Sigmoid colon (tissue), 7 donors: Measurements from ENCODE around the gene UQCC2. TPM values are rescaled to one million over a fixed set of nuclear protein-coding genes. Genes with fewer than 3 reads are reported as not detected.

Experiments
- DNase-seq: peaks from one replicate; pipeline ENCODE4 v3.0.0-alpha.2; 2019
- H3K27ac ChIP-seq, 4 donors: fragments of 200-600 bp; sonication (generic); one replicate each; pipeline ENCODE4 v1.5.1; 2016 to 2019; ENCODE audit warnings: mild to moderate bottlenecking in 1 of 4
- H3K27me3 ChIP-seq, 3 donors: fragments of 200-600 bp; sonication (generic); one replicate each; pipeline ENCODE4 v1.5.1; 2019; ENCODE audit warnings: mild to moderate bottlenecking in 1 of 3
- H3K36me3 ChIP-seq, 4 donors: fragments of 200-600 bp; sonication (generic); one replicate each; pipeline ENCODE4 v1.5.1; 2016 to 2019
- H3K4me1 ChIP-seq, 4 donors: fragments of 200-600 bp; sonication (generic); one replicate each; pipeline ENCODE4 v1.5.1; 2017 to 2019
- H3K4me3 ChIP-seq, 4 donors: fragments of 200-600 bp; sonication (generic); one replicate each; pipeline ENCODE4 v1.5.1; 2017 to 2019; ENCODE audit warnings: mild to moderate bottlenecking in 2 of 4, moderate library complexity in 1 of 4
- H3K9me3 ChIP-seq, 4 donors: fragments of 200-600 bp in 3 of 4; sonication (generic) in 3 of 4; one replicate each; pipeline versions ENCODE4 v1.5.1 to v1.6.1; 2013 to 2019
- EP300 ChIP-seq, 4 donors: sonication (generic); formaldehyde crosslinking; IDR thresholded peaks; one replicate each; pipeline ENCODE4 v1.6.1; 2017; ENCODE audit warnings: antibody characterized with exemption in 4 of 4
- POLR2A ChIP-seq, 2 donors: fragments of 450-650 bp; IDR thresholded peaks; one replicate each; pipeline ENCODE4 v1.6.1; 2016; ENCODE audit warnings: antibody characterized with exemption in 2 of 2, mild to moderate bottlenecking in 2 of 2, moderate library complexity in 2 of 2
- POLR2AphosphoS5 ChIP-seq, 4 donors: sonication (generic); formaldehyde crosslinking; IDR thresholded peaks; one replicate each; pipeline ENCODE4 v1.6.1; 2017; ENCODE audit warnings: antibody characterized with exemption in 4 of 4
- WGBS, 2 donors: extraction: QIAGEN DNeasy Blood & Tissue Kit; methylation state at CpG; one replicate each; pipeline ENCODE4 v1.1.7; 2013; 5-methylcytosine and 5-hydroxymethylcytosine counted together
- intact Hi-C: fragments of 100-400 bp; cut with DNase I; formaldehyde crosslinking; loops from one replicate; pipeline ENCODE4 v1.15.1; 2023
- polyA plus RNA-seq, 3 donors: library from polyadenylated mRNA; stranded (reverse); fragments of 200-250 nt; gene quantifications; one replicate each; pipeline ENCODE4 v1.2.3, GENCODE V29; 2013
- total RNA-seq, 4 donors: library from RNA; depleted of rRNA; stranded (reverse); fragments of >200 nt; gene quantifications; one replicate each; pipeline ENCODE4 v1.1.0, GENCODE V29; 2016
- TF ChIP-seq, protein P1 (sequence below), 4 experiments: fragments of 450-650 bp in 3 of 4; fragments of 200-600 bp in 1 of 4; IDR thresholded peaks; one replicate each; pipeline ENCODE4 v1.5.1; 2016 to 2019; ENCODE audit warnings: antibody characterized with exemption in 4 of 4, mild to moderate bottlenecking in 3 of 4, moderate library complexity in 2 of 4
- donor health status: healthy with polysubstance abuse.
- donor health status: Bipolar disorder and iron deficiency.
- donor health status: healthy.

UQCC2 gene
- total and polyA plus RNA-seq, 7 donors = 9.5 to 90.9 (median 34.9) TPM

DNA sequence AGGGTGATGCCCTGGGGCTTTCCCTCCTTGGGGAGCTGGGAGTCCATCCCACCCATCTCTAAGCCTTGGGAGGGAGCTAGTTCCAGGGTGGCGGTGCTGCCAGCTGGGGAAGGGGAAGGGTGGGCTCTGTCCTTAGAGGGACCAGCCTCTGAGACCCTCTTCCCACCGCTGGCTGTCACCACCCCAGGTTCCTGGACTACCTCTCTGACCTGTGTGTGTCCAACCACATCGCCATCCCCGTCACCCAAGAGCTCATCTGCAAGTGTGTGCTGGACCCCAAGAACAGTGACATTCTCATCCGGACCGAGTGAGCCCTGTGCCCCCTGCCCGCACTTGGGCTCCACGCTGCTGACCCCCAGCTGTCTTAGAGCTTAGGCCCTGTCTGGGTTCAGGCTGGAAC, 43.2 kb downstream of the UQCC2 start:
- peaks cover 0 to 5% (median 0%) of the 10 kb centered on the region in 4 donors for H3K36me3 ChIP-seq
- WGBS, 2 donors = 95 to 97% methylated on average over 8 of the region's 8 CpGs

GRCh38 chr6:33667776-33668175, 43.7 kb downstream of the UQCC2 start:
- Histone ChIP-seq H3K27me3 (peaks cover 0 to 5% (median 0%) of the 10 kb centered on the region in 3 donors), H3K27ac (no peak overlapping the region), H3K36me3 (peaks cover 0 to 5% (median 0%) of the 10 kb centered on the region in 4 donors), H3K9me3 (no peaks in the 10 kb centered on the region), H3K4me3 (no peak overlapping the region), H3K4me1 (no peaks in the 10 kb centered on the region)
- intact Hi-C loops = no loop called here
- DNase-seq = no peak
- 97% methylated on average over 11 of the region's 11 CpGs for WGBS, 2 donors
- TF ChIP-seq, protein P1, sequence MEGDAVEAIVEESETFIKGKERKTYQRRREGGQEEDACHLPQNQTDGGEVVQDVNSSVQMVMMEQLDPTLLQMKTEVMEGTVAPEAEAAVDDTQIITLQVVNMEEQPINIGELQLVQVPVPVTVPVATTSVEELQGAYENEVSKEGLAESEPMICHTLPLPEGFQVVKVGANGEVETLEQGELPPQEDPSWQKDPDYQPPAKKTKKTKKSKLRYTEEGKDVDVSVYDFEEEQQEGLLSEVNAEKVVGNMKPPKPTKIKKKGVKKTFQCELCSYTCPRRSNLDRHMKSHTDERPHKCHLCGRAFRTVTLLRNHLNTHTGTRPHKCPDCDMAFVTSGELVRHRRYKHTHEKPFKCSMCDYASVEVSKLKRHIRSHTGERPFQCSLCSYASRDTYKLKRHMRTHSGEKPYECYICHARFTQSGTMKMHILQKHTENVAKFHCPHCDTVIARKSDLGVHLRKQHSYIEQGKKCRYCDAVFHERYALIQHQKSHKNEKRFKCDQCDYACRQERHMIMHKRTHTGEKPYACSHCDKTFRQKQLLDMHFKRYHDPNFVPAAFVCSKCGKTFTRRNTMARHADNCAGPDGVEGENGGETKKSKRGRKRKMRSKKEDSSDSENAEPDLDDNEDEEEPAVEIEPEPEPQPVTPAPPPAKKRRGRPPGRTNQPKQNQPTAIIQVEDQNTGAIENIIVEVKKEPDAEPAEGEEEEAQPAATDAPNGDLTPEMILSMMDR (IDR thresholded peaks at IDR 0.05) = no peak
- no peak for TF ChIP-seq EP300 (IDR thresholded peaks at IDR 0.05)
- TF ChIP-seq POLR2A (IDR thresholded peaks at IDR 0.05) = no peak

More for the DNA sequence above, 43.2 kb downstream of the UQCC2 start:
- Histone ChIP-seq H3K27me3 (peaks cover 0 to 5% (median 0%) of the 10 kb centered on the region in 3 donors), H3K9me3 (no peaks in the 10 kb centered on the region), H3K4me3 (no peak overlapping the region), H3K4me1 (peaks cover 0 to 4% (median 0%) of the 10 kb centered on the region in 4 donors), H3K27ac (no peak overlapping the region)
- TF ChIP-seq POLR2A (IDR thresholded peaks at IDR 0.05) (no peak), EP300 (IDR thresholded peaks at IDR 0.05) (no peak), POLR2AphosphoS5 (IDR thresholded peaks at IDR 0.05) (no peak)
- TF ChIP-seq, protein P1 (IDR thresholded peaks at IDR 0.05) = no peak
- intact Hi-C loops = no loop called here
- DNase-seq = no peak

DNA sequence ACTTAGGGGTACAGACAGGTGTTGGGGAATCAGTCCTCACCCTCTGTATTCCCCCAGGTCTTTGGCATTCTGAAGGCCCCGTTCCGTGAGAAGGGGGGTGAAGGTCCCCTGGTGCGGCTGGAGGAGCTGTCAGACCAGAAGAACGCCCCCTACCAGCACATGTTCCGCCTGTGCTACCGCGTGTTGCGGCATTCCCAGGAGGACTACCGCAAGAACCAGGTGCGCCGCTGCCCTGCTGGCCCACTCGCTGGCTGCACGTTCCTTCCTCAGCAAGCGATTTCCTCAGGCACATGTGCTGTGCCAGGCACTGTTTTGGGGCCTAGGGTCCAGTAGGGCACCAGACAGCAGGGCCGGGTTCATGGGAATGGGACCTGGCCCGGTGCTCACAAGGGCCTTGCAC, 44.4 kb downstream of the UQCC2 start:
- Histone ChIP-seq H3K4me3 (no peak overlapping the region), H3K27me3 (peaks cover 0 to 5% (median 0%) of the 10 kb centered on the region in 3 donors), H3K36me3 (peaks cover 0 to 5% (median 0%) of the 10 kb centered on the region in 4 donors), H3K27ac (no peak overlapping the region), H3K9me3 (no peaks in the 10 kb centered on the region), H3K4me1 (no peaks in the 10 kb centered on the region)
- DNase-seq = no peak
- WGBS, 2 donors = 97 to 98% methylated on average over 16 of the region's 16 CpGs
- TF ChIP-seq EP300 (IDR thresholded peaks at IDR 0.05) (no peak), POLR2A (IDR thresholded peaks at IDR 0.05) (no peak), POLR2AphosphoS5 (IDR thresholded peaks at IDR 0.05) (no peak)
- TF ChIP-seq, protein P1 (IDR thresholded peaks at IDR 0.05) = no peak
- intact Hi-C loops = no loop called here

- Histone ChIP-seq H3K4me3 (no peak overlapping the region), H3K4me1 (no peaks in the 10 kb centered on the region), H3K27ac (no peak overlapping the region), H3K27me3 (peaks cover 0 to 5% (median 0%) of the 10 kb centered on the region in 3 donors), H3K36me3 (peaks cover 0 to 5% (median 0%) of the 10 kb centered on the region in 4 donors), H3K9me3 (no peaks in the 10 kb centered on the region)
- intact Hi-C loops = no loop called here
- 90 to 93% methylated on average over 13 of the region's 13 CpGs for WGBS, 2 donors
- DNase-seq = no peak
- TF ChIP-seq POLR2A (IDR thresholded peaks at IDR 0.05) (no peak), POLR2AphosphoS5 (IDR thresholded peaks at IDR 0.05) (no peak), EP300 (IDR thresholded peaks at IDR 0.05) (no peak)
- TF ChIP-seq, protein P1 (IDR thresholded peaks at IDR 0.05) = no peak
Measured at GRCh38 chr6:33665957-33666356, 45.5 kb downstream of the UQCC2 start.

DNA sequence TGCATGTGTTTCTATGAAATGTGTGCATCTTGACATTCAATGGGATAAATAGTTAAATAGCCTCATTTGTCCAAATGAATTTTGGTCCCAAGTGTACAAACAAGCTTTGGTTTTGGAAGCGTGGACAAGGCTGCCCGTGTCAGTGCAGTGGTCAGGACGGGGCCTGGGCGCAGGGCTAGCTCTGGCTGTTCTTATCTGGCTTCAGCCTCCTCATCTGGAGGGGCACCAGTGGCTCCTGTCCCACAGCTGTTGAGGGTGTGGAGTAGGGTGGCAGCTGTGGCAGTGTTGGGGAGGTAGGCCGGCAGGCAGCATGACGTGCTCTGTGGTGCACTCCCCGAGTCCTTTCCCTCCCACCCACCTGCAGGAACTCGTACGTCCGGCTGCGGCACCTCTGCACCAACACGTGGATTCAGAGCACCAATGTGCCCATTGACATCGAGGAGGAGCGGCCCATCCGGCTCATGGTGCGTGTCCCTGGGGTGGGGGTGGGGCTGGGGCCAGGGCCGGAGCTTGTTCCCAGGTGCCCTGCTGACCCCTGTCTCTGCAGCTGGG, 46.9 kb downstream of the UQCC2 start:
- 90 to 93% methylated on average over 17 of the region's 17 CpGs for WGBS, 2 donors
- intact Hi-C loops = no loop called here
- Histone ChIP-seq H3K4me1 (no peaks in the 10 kb centered on the region), H3K9me3 (no peaks in the 10 kb centered on the region), H3K36me3 (peaks cover 0 to 5% (median 0%) of the 10 kb centered on the region in 4 donors), H3K27ac (no peak overlapping the region), H3K4me3 (no peak overlapping the region), H3K27me3 (no peaks in the 10 kb centered on the region)
- no peak for TF ChIP-seq EP300 (IDR thresholded peaks at IDR 0.05)
- no peak for TF ChIP-seq POLR2AphosphoS5 (IDR thresholded peaks at IDR 0.05)
- TF ChIP-seq POLR2A (IDR thresholded peaks at IDR 0.05) = no peak
- TF ChIP-seq, protein P1 (IDR thresholded peaks at IDR 0.05) = no peak
- DNase-seq = no peak
